GM18909 (cell line): ENCODE measurements around the gene SH3PXD2B.

Source experiments
- ATAC-seq: cut with Tn5 transposase; IDR thresholded peaks from one replicate; pipeline ENCODE4 v1.9.1; 2021; ENCODE audit warnings: mild to moderate bottlenecking; ENCODE audit not compliant: unreplicated experiment, poor library complexity

The SH3PXD2B gene

DNA sequence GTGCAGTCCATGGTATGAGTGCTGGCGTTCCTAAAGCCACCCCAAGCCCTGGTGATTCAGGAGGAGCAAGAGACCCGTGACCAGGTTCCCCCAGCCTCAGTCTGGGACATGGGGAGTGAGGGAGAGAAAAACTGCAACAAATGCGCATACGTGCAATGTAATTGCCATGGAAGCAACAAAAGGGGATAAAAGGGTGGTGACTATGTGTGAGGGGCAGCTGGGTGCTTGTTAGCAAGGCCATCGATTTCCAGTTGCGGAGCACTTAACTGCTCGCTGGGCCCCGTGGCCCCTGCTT lies 709 bp upstream of the SH3PXD2B start:
- ATAC-seq, result no peak

DNA sequence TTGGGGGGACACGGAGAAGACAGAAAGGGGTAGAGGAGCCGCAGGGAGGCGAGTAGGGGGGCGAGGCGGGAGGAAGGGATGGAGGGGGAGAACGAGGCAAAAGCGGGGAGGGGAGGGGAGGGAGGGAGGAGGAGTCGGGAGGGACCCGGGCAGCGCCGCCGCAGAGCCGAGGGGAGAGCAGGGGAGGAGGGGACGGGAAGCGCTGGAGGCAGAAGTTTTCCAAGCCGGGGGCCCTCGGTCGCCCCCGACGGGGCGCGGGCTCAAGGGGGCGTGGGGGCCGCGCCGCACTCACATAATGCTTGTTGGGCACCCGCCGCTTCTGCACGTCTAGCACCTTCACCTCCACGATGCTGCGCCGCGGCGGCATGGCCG lies 353 bp downstream of the SH3PXD2B start:
- no peak for ATAC-seq

DNA sequence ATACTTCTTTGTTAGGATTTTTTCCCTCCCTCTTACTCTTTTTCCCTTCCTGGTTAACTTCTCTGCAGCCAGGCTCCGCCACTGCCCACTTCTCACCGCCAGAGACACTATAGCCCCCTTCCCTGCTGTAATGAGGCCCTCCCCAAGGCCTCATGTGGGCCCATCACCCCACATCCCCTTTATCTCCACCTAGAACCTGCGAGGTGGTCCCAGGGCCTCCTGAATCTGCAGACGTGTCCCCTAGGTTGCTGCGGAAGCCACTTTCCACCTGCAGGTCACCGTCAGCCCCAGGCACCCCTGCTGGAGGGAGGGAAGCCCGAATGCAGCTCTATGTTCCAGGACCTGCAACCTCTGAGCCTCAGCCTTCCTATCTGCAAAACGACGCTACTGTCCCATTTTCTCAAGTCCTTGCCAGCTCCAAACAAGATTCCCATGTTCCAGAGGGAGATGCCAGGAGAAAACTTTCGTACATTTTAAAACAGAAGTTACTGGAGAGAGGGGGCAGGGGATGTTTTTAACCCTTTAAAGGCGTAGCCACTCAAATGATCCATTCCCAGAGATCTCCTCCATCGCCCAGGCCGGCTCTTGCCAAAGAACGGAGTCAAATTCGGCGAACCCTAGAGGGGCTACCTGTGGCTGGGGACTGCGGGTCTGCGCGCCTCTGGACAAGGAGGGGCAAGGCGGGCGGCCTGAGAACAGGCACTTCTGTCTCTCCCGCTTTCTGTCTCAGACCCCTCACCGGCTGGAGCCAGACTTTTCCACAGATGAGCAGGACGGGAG lies 929 bp downstream of the SH3PXD2B start:
- no peak for ATAC-seq

DNA sequence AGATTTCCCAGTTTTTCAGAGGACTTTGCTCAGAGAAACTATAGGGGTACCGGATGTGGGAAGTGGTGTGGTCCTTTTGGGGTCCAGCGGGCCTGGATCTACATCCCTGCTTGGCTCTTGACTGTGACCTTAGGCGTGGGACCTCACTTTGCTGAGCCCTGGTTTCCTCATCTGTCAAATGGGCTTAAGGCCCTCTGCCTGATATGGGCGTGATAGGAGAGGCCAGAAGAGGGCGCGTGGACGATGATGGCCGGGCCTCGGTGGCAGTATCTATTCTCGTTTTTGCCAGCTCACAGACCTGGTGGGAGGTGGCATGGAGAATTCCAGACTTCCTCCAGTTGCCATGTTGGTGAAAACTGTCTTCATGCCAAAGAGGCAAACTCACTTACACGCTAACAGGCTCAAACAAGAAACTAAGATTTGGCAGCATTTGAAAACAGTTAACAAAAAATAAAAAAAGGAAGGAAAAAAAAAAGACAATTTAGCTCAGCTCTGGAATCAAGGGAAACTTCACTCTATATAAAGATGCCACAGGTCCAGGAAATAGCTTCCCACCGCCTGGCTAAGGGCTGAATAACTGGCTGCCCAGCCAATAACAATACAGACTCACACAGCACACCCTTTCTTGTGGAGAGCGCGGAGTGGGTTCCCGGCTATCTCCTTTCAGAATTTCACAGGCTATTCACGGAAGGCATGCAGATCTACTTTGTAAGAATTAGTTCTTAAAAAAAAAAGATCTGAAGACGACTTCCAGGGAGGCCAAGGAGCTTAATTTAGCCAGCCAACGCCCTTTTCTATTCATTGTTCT lies 1.7 kb downstream of the SH3PXD2B start:
- no peak for ATAC-seq

DNA sequence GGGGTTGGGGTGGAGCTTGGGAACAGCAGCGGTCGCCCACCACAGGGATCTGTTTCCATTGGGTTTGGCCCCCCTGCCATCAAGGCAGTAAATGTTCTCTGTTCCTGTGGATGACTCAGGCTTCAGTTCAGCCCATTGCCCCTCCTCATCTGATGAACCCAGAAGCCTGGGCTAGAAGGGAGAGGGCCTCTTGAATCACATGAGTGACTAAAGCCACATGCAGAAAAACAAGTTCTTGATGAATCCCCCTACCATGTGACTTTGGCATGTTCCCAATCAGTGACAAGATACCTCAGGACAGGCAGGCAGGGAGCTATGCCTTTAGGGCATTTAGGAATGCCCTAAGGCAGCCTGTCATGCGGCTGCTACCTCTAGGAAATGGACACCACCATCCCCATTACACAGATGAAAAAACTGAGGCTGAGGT lies 2.5 kb downstream of the SH3PXD2B start:
- no peak for ATAC-seq

DNA sequence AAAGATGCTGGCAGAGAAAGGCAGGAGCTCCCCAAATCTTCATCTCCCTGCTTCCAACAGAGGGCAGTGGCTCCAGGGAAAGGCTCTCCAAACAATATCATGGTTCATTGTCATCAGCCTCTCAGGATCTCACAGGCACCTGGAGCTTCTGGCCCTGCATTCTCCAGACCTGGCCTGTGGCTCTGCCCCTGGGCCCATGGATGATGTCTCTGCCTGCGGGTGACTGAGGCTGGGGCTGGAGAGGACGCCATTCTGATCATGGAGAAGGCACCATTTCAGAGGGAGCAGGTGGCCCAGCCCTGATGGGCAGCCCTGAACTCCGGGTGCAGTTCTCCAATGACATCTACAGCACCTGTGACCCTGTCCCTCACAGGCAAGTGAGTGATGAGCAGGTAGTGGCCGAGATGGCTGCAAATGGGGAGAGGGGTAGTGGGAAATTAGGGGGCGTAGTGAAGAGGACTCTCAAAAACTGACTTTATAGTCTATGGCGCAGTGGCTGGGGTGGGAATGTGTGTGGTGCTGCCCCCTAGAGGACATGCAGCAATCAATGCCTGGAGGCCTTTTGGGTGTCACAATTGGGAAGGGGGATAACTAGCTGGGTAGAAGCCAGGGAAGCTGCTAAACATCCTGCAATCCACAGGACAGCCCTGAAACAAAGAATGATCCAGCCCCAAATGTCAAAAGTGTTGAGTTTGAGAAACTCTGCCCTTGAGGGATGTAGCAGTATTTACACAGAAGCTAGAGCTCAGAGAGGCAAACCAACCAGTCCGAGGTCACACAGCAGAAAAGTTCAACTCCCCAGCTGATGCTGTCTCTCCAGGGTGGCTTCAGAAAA lies 3.2 kb downstream of the SH3PXD2B start:
- no peak for ATAC-seq

DNA sequence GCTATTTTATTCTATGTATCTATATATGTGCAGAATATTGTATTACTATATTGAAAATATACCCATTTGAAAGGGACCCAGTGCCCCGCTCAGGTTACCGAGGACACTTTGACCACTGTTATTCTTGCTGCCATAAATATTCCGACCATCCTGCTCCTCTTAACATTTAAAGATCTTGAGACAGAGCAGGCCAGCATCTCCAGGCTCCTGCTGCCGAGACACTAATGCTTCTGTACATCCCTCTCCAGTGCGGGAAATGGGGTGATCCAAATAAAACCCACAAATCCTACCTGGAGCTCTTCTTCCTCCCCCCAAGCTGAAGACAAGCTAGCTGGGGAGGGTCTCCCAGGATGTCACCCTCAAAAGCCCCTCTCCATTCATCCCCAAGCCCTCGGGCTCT lies 3.9 kb downstream of the SH3PXD2B start:
- no peak for ATAC-seq

DNA sequence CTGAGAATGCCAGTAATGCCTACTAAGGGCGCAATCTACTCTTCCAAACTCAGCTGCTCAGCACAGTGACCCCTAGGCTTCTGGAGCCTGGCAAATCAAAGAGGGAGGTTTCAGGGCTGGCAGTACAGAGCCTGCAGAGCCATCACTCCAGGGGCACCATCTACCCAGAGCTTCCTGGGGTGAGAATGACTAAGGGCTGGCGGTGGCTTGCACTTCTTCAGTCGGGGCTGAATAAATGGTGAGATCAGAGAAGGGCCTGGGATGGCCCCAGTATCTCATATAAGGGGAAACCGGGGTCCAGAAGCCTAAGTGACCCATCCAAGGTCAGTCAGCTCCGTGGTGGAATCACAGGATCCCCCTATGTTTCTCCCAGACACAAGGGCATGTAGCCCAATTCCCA lies 5.3 kb downstream of the SH3PXD2B start:
- no peak for ATAC-seq

DNA sequence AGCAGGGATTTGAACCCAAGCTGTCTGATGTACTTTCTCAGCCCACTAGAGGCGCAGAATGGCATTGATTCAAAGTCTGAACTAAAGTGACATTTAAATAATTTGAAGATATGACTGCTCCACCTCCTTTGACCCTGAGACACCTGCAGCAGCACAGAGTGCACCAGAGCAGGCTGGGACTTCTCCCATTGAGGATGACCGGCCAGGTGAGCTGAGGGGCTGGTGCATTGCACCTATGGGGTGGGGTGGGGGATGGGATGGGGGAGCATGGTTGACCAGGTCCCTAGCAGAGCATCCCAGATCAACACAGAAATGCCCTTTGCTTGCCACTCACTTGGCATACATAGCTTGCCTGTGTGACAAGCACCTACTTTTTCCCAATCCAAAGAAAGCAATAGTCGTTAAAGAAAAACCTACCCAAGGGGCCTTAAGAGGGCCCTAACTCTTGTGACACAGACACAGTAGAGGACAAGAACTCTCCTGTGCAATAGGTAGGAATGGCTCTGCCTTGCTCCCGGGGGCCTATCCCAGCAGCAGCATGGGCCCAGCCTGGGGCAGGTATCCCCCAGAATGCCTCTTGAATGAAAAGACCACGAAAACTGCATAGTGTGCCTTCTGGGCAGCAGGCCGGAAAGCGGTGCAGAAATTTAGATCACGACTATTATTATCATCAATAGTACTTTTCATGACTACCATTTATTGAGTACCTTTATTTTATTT lies 6.5 kb downstream of the SH3PXD2B start:
- ATAC-seq, result no peak

DNA sequence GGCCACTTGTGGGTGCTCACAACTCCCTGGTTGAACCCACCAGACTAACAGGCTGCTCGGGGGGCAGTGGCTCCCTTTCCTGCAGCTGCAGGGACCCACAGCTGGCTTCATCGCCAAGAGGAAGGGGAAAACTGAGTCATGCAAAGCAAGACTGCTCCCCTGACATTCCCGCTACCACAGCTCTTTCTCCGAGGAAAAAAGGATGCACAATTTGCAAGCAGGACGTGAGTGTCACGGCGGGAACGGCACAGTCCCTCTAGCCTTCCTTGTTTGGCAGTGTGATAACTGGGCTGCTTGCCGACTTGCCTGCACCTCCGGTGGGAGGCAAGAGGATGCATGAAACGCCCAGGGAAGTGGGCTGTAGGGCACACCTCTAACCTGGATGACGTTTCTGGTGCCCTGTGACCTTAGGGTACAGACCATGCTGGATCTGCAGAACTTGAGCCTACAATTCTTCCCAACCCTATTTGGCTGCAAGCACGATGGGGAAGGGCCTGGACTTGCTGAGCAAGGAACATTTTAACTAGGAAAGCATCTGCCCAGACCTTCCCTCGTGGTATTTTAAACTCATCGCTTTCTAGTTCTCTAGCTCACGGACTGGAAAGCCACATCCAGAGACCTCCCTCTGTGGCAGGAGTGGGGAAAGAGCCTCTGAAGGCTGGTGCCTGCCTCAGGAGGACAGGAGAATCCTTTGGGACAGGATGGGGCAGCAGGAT lies 7.8 kb downstream of the SH3PXD2B start:
- ATAC-seq, result no peak

DNA sequence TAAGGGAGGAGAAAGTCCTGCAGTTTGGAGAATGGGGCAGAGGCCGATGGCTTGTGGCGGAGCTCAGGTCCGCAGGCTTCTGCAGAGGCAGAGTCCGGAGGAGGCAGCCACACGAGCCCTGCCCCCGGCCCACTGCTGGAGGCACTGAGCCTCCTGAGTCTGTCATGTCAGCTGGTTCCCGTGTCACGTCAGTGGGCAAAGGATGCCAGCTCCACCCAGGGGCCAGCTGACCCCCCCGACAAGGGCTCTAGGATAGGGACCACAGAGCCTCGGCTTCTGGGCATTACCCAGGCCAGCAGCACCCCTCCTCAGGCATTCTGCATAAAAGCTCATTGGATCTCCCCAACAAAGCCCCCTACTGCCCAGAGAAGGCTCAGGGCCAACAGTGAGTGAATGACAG lies 8.5 kb downstream of the SH3PXD2B start:
- no peak for ATAC-seq

DNA sequence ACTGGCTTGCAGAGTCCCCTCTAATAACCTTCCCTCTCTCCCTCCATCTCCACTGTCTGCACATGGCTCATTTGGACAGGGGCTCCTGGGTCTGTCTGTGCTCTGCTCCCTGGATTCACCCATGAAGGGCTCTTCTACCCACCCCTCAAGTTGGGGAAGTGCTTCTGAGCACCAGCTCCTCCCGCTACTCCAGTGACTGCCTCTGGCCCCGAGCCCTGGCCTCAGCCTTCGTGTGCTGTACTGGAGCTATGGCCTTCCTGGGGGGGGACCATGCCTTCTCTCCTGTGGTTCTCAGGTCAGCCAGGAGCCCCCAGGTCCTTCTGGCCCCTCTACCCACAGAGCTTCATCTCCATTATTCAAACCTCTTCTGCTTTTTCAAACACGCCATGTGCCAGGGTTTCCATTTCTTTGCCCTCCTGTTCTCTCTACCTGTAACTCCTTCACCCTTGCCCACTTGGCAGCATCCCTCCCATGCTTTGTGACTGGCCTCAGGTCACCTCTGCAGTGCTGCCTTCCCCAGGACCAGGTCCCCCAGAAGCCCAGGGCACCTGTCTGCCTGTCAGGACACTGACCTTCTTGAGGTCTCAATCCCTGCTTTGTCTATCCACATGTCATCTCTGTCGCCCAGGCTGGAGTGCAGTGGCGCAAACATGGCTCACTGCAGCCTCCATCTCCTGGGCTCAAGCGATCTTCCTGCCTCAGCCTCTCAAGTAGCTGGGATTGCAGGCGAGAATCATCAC lies 9.5 kb downstream of the SH3PXD2B start:
- no peak for ATAC-seq

DNA sequence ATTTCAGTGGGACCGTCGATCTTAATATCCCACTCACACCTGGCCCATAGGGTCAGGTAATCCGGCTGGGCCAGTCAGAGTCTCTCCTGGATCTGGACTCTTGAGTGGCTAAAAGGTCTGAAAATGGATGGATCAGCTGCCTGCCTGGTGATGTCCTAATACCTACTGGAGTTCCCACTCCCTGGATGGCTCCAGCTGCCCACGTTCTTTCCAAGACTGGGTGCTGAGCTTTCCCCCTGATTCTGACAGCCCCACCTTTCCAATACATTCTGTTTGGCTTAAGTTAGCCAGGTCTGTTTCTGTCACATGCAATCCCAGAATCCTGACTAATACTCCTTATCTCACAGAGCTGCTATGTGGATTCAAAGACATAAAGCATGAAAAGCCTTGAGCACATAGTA lies 10.2 kb downstream of the SH3PXD2B start:
- no peak for ATAC-seq

DNA sequence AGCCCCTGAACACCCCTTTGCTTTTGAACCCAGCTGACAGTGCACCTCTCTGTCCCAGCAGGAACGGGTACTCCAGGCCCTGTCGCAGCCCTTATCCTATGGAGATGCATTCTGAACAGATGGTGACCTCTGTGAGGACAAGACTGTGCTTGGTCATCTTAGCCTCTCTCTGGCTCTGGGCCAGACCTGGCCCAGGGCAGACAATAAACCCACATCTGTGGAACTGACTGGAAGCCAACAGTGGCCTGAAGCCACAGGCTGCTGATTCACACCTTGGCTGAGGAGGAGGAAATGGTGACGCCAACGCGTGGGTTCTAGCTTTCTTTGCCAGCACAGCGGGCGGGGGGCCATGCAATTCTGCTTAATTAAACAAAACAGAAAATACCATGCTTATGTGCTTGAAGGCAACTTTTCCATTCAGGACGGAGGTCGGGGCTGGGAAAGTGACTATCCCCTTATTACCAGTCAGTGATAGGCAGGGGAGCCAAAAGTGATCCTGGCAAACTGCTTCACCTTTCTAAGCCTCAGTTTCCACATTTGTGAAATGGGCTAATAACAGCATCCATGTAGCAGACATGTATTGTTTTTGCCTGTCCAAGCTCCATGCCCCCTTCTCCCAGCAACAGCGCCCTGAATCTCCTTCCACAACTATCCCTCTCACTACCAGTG lies 10.8 kb downstream of the SH3PXD2B start:
- no peak for ATAC-seq

DNA sequence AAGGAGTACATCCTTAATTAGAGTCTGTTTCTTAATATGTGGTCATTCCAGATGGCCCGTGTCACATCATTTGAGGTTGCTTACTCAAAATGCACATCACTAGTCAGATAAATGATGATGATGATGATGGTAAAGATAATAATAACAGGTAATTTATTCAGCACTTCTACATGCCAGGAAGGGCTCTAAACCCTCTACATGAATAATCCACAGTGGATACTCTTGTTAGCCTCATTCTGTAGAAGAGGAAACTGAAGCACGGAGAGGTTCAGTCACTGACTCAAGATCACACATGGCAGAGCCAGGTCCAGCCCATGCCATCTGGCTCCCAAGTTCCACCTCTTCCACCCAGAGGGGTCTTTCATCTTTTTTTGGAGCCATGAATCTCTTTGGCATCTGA lies 11.7 kb downstream of the SH3PXD2B start:
- no peak for ATAC-seq

DNA sequence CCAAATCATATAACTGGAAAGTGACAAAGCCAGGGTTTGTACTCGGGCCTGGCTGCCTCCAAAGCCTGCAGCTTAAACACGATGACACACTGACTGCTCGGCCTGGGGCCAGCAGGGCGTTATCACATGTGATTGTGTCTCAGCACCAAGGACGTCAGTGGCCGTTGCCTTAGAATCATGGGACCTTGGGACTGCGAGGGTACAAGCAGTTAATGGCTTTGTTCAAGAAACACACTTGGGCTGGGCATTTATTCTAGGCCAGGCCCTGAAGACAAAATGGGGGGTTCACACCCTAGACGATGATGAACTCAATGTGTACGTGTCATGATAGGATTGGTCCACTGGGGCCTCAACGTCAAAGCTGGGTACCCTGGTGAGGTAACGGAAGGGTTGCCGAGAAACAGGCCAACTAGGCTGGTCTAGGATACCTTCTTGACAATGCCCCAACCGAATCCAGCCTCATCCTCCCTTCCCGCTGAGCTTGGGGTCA lies 13.0 kb downstream of the SH3PXD2B start:
- ATAC-seq, result no peak

DNA sequence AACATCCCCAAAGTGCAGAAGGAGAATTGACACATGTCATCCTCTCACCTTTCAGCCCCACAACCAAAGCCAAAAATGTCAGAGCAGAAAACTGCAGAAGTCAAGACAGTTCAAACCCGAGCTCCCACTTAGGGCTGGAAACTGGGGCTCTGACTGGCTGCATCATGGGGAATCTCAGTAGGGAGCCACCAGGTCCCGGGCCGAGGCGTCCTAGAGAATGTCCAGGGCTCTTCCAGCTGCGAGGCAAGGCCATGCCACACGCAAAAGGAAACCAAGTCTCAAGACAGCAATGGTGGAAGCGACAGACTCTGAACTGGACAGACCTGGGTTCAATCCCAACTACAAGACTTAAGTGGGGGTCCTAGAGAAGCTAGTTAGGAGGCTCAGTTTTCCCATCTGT lies 13.8 kb downstream of the SH3PXD2B start:
- ATAC-seq, result no peak

DNA sequence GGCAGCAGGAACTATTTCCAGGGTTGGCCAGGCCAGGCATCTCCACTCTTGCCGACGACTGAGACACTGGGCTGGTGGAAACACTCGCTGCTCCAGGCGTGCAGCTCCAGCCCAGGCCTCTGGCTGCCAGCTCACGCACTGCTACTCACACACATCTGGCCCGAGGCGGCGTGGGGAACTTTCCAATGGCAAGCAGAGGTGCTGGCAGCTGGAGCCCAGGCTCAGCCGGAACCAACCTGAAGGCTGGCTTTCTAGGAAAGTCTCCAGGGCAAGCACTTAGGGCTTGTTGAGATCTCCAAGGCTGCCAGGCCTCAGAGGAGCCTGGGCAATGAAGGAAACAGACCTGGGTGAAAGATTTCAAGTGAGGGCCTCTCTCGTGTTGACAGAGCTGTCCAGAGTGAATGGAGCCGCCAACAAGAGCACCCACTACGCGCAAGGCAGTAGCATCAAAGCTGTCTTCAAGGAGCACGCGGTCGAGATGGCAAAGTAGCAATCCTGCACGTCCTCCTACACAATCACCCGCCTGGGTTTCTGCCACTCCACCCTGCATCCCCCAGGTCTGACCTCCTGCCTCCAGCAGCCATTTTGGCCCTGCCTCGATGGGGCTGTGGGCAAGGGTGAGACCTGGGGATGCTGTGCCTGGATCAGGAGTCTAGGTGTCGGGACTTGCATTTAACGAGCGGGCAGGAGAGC lies 14.4 kb downstream of the SH3PXD2B start:
- no peak for ATAC-seq
